Measurements from ENCODE around the gene SLC9A9.

DNA sequence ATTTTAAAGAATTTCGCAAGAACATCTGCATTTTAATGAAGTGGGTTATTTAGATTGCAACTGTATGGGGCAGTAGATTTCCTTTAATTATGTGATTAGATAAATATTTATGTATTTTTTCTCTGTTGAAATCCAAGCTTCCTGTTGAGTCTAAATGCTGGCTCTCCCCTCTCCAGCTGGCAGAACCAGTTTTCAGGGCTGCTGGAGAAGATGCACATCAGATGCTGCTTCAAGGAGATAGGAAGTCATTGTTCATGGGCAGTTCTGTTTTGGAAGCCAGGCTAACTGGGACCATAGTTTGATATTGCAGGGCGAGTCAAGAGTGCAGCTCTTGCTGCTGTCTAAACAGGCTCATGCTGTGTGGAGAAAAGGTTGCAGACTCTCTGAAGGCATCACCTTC, 97.4 kb downstream of the SLC9A9 start:
- TF ChIP-seq POLR2A (IDR thresholded peaks at IDR 0.05; ENCODE audit: extremely low read depth, insufficient read length): no peak
- TF ChIP-seq, protein P1, sequence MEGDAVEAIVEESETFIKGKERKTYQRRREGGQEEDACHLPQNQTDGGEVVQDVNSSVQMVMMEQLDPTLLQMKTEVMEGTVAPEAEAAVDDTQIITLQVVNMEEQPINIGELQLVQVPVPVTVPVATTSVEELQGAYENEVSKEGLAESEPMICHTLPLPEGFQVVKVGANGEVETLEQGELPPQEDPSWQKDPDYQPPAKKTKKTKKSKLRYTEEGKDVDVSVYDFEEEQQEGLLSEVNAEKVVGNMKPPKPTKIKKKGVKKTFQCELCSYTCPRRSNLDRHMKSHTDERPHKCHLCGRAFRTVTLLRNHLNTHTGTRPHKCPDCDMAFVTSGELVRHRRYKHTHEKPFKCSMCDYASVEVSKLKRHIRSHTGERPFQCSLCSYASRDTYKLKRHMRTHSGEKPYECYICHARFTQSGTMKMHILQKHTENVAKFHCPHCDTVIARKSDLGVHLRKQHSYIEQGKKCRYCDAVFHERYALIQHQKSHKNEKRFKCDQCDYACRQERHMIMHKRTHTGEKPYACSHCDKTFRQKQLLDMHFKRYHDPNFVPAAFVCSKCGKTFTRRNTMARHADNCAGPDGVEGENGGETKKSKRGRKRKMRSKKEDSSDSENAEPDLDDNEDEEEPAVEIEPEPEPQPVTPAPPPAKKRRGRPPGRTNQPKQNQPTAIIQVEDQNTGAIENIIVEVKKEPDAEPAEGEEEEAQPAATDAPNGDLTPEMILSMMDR (IDR thresholded peaks at IDR 0.05; ENCODE audit: low read depth, low read length): no peak

Data from NB4 (cell line).